Thyroid gland (tissue), 4 donors: ENCODE measurements around the gene WFDC9.

ENCODE experiments used
- POLR2A ChIP-seq, 2 donors: fragments of 450-650 bp; IDR thresholded peaks; one replicate each; pipeline ENCODE4 v1.6.1; 2017; ENCODE audit warnings: antibody characterized with exemption in 2 of 2, mild to moderate bottlenecking in 2 of 2, moderate library complexity in 1 of 2
- TF ChIP-seq, protein P1 (sequence below), 6 experiments: fragments of 200-600 bp in 3 of 6; fragments of 450-650 bp in 3 of 6; sonication (generic) in 3 of 6; IDR thresholded peaks; one replicate each; pipeline ENCODE4 v1.5.1; 2016 to 2019; ENCODE audit warnings: antibody characterized with exemption in 6 of 6, mild to moderate bottlenecking in 2 of 6, inconsistent platforms in 1 of 6, moderate library complexity in 1 of 6

DNA sequence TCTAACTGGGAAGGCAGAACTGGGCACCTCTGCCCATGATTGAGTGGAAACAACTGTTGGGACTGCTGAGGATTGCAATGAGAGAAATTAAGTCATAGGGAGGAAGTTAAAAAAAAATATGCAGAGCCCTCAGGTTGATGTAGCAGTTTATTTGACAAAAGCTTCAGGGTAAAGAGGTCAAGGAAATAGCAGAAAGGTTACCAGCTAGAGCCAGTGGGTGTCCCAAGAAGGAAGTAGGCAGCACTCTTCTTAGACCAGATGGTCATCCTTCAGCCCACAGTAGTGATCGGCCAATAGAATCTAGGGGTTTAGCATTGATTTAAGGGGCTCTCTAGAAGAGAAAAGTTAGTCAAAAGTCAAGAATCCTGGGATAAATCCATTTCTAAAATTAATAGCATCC is 23.3 kb downstream of the WFDC9 start:
- TF ChIP-seq, protein P1, sequence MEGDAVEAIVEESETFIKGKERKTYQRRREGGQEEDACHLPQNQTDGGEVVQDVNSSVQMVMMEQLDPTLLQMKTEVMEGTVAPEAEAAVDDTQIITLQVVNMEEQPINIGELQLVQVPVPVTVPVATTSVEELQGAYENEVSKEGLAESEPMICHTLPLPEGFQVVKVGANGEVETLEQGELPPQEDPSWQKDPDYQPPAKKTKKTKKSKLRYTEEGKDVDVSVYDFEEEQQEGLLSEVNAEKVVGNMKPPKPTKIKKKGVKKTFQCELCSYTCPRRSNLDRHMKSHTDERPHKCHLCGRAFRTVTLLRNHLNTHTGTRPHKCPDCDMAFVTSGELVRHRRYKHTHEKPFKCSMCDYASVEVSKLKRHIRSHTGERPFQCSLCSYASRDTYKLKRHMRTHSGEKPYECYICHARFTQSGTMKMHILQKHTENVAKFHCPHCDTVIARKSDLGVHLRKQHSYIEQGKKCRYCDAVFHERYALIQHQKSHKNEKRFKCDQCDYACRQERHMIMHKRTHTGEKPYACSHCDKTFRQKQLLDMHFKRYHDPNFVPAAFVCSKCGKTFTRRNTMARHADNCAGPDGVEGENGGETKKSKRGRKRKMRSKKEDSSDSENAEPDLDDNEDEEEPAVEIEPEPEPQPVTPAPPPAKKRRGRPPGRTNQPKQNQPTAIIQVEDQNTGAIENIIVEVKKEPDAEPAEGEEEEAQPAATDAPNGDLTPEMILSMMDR (IDR thresholded peaks at IDR 0.05), result no peak
- TF ChIP-seq POLR2A (IDR thresholded peaks at IDR 0.05), result no peak
